Esophagus muscularis mucosa (tissue), 4 donors: ENCODE measurements around the gene SFXN5. TPM values are rescaled to one million over a fixed set of nuclear protein-coding genes. Genes with fewer than 3 reads are reported as not detected.

Experiments used
- DNase-seq: peaks from one replicate; pipeline ENCODE4 v3.0.0-alpha.2; 2017; ENCODE audit errors: extremely low spot score
- H3K27ac ChIP-seq, 4 donors: fragments of 200-600 bp; sonication (generic); replicated peaks in 1 of 4; 1 replicate in 3 of 4; 2 replicates in 1 of 4; pipeline ENCODE4 v1.5.1; 2016 to 2019; ENCODE audit warnings: mild to moderate bottlenecking in 1 of 4
- H3K27me3 ChIP-seq, 4 donors: fragments of 200-600 bp; sonication (generic); one replicate each; pipeline versions ENCODE4 v1.5.1 to v1.6.0; 2016 to 2019
- H3K36me3 ChIP-seq, 4 donors: fragments of 200-600 bp; sonication (generic); one replicate each; pipeline ENCODE4 v1.5.1; 2016 to 2019
- H3K4me1 ChIP-seq, 4 donors: fragments of 200-600 bp; sonication (generic); one replicate each; pipeline ENCODE4 v1.5.1; 2016 to 2019
- H3K4me3 ChIP-seq, 4 donors: fragments of 200-600 bp; sonication (generic); 1 replicate in 2 of 4; 2 replicates in 2 of 4; pipeline ENCODE4 v1.5.1; 2016 to 2019; ENCODE audit warnings: mild to moderate bottlenecking in 4 of 4, moderate library complexity in 1 of 4
- H3K9me3 ChIP-seq, 4 donors: fragments of 200-600 bp; sonication (generic); 1 replicate in 3 of 4; 2 replicates in 1 of 4; pipeline ENCODE4 v1.5.1; 2016 to 2019
- EP300 ChIP-seq: sonication (generic); formaldehyde crosslinking; IDR thresholded peaks from one replicate; pipeline ENCODE4 v1.6.1; 2017; ENCODE audit warnings: antibody characterized with exemption
- POLR2A ChIP-seq: fragments of 450-650 bp; IDR thresholded peaks from one replicate; pipeline ENCODE4 v1.6.1; 2017; ENCODE audit warnings: antibody characterized with exemption, moderate library complexity, mild to moderate bottlenecking, low read depth
- POLR2AphosphoS5 ChIP-seq, 2 donors: sonication (generic); formaldehyde crosslinking; IDR thresholded peaks; one replicate each; pipeline ENCODE4 v1.6.1; 2017; ENCODE audit warnings: antibody characterized with exemption in 2 of 2
- WGBS: methylation state at CpG from one replicate; pipeline ENCODE4 v1.1.5; 2018; 5-methylcytosine and 5-hydroxymethylcytosine counted together
- intact Hi-C: fragments of 100-400 bp; cut with DNase I; formaldehyde crosslinking; loops from one replicate; pipeline ENCODE4 v1.15.1; 2023
- total RNA-seq, 4 donors: library from RNA; depleted of rRNA; stranded (reverse); fragments of >200 nt; gene quantifications; one replicate each; pipeline versions ENCODE4 v1.1.0 to v1.2.1, GENCODE V29; 2016
- TF ChIP-seq, protein P1 (sequence below), 3 experiments: fragments of 200-600 bp in 2 of 3; fragments of 450-650 bp in 1 of 3; sonication (generic) in 2 of 3; IDR thresholded peaks; one replicate each; pipeline ENCODE4 v1.5.1; 2017 to 2019; ENCODE audit warnings: antibody characterized with exemption in 3 of 3, mild to moderate bottlenecking in 2 of 3, moderate library complexity in 1 of 3

SFXN5 gene
- total RNA-seq, 4 donors from 2014 or later: 5.8 to 10.0 (median 6.8) TPM

GRCh38 chr2:73028841-73029240, 42.7 kb downstream of the SFXN5 start:
- Histone ChIP-seq H3K9me3 (no peaks in the 10 kb centered on the region), H3K4me3 (no peak overlapping the region), H3K4me1 (no peaks in the 10 kb centered on the region), H3K27me3 (no peaks in the 10 kb centered on the region), H3K27ac (no peak overlapping the region), H3K36me3 (peaks cover 4 to 31% (median 11%) of the 10 kb centered on the region in 4 donors)
- intact Hi-C loops: no loop called here
- TF ChIP-seq POLR2A: no peak
- no peak for TF ChIP-seq POLR2AphosphoS5 (IDR thresholded peaks at IDR 0.05)
- TF ChIP-seq, protein P1, sequence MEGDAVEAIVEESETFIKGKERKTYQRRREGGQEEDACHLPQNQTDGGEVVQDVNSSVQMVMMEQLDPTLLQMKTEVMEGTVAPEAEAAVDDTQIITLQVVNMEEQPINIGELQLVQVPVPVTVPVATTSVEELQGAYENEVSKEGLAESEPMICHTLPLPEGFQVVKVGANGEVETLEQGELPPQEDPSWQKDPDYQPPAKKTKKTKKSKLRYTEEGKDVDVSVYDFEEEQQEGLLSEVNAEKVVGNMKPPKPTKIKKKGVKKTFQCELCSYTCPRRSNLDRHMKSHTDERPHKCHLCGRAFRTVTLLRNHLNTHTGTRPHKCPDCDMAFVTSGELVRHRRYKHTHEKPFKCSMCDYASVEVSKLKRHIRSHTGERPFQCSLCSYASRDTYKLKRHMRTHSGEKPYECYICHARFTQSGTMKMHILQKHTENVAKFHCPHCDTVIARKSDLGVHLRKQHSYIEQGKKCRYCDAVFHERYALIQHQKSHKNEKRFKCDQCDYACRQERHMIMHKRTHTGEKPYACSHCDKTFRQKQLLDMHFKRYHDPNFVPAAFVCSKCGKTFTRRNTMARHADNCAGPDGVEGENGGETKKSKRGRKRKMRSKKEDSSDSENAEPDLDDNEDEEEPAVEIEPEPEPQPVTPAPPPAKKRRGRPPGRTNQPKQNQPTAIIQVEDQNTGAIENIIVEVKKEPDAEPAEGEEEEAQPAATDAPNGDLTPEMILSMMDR (IDR thresholded peaks at IDR 0.05): no peak
- TF ChIP-seq EP300: no peak
- DNase-seq: peak; percentile 42
- WGBS: 69% methylated on average over 10 of the region's 10 CpGs

DNA sequence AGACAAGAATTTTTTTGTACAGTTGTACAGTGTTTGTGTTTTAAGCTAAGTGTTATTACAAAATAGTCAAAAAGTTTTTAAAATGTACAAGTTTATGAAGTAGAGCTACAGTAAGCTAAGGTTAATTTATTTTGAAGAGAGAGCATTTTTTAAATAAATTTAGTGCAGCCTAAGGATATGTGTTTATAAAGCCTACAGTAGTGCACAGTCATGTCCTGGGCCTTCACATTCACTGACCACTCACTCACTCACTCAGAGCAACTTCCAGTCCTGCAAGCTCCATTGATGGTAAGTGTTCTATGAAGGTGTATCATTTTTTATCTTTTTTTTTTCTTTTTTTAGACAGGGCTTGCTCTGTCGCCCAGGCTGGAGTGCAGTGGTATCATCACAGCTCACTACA, 44.2 kb downstream of the SFXN5 start:
- no peak for DNase-seq
- Histone ChIP-seq H3K4me1 (no peaks in the 10 kb centered on the region), H3K27ac (no peak overlapping the region), H3K27me3 (no peaks in the 10 kb centered on the region), H3K4me3 (no peak overlapping the region), H3K36me3 (peaks cover 5 to 27% (median 17%) of the 10 kb centered on the region in 4 donors), H3K9me3 (no peaks in the 10 kb centered on the region)
- intact Hi-C loops: no loop called here
- WGBS: 72% methylated on average over 1 of the region's 1 CpG
- TF ChIP-seq, protein P1 (IDR thresholded peaks at IDR 0.05): no peak
- TF ChIP-seq EP300 (no peak), POLR2A (no peak), POLR2AphosphoS5 (IDR thresholded peaks at IDR 0.05) (no peak)

DNA sequence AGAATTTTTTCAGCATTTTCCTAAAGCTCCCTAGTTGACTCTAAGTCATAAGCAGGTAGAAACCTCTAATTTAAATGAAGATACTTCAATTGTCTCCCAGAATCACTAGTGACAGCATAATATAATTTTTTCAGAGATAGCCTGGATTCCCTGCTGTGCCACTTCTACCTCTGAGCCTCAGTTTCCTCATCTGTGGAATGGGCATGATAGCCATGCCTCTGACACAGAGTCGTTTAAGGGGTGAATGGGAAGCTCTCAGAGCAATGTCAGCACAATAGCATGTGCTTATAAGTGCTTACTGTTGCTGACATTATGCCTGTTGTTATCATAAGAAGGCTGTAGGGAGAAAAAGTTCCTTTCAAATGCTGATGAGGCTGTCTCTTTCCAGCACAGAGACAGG, 48.0 kb downstream of the SFXN5 start:
- 88% methylated on average over 1 of the region's 1 CpG for WGBS
- no peaks in the 10 kb centered on the region for H3K27me3 ChIP-seq
- DNase-seq: no peak

GRCh38 chr2:73022024-73022568, 49.4 kb downstream of the SFXN5 start:
- Histone ChIP-seq H3K36me3 (peaks cover 6 to 30% (median 19%) of the 10 kb centered on the region in 4 donors), H3K4me1 (no peaks in the 10 kb centered on the region), H3K27ac (no peak overlapping the region), H3K4me3 (no peak overlapping the region), H3K9me3 (no peaks in the 10 kb centered on the region), H3K27me3 (no peaks in the 10 kb centered on the region)
- TF ChIP-seq POLR2A: no peak
- no peak for TF ChIP-seq POLR2AphosphoS5 (IDR thresholded peaks at IDR 0.05)
- no peak for TF ChIP-seq EP300
- TF ChIP-seq, protein P1 (IDR thresholded peaks at IDR 0.05): no peak
- intact Hi-C loops: no loop called here
- 91% methylated on average over 4 of the region's 4 CpGs for WGBS
- peak; percentile 53 for DNase-seq

More for the DNA sequence above, 48.0 kb downstream of the SFXN5 start:
- H3K9me3 ChIP-seq: no peaks in the 10 kb centered on the region
- H3K27ac ChIP-seq: no peak overlapping the region
- intact Hi-C loops: no loop called here
- no peaks in the 10 kb centered on the region for H3K4me1 ChIP-seq
- no peak overlapping the region for H3K4me3 ChIP-seq
- TF ChIP-seq, protein P1 (IDR thresholded peaks at IDR 0.05): no peak
- TF ChIP-seq POLR2A (no peak), EP300 (no peak), POLR2AphosphoS5 (IDR thresholded peaks at IDR 0.05) (no peak)
- peaks cover 10 to 40% (median 25%) of the 10 kb centered on the region in 4 donors for H3K36me3 ChIP-seq

GRCh38 chr2:73021371-73022010, 50.0 kb downstream of the SFXN5 start:
- H3K27me3 ChIP-seq: no peaks in the 10 kb centered on the region
- TF ChIP-seq POLR2A (no peak), POLR2AphosphoS5 (IDR thresholded peaks at IDR 0.05) (no peak), EP300 (no peak)
- TF ChIP-seq, protein P1 (IDR thresholded peaks at IDR 0.05): no peak
- H3K9me3 ChIP-seq: no peaks in the 10 kb centered on the region
- no peak overlapping the region for H3K27ac ChIP-seq
- WGBS: 78% methylated on average over 8 of the region's 8 CpGs
- no peak overlapping the region for H3K4me3 ChIP-seq
- H3K4me1 ChIP-seq: no peaks in the 10 kb centered on the region
- H3K36me3 ChIP-seq: peaks cover 6 to 30% (median 19%) of the 10 kb centered on the region in 4 donors
- DNase-seq: no peak
- intact Hi-C loops: no loop called here
